HEK293 (cell line): ENCODE data around the gene DCUN1D3.

Source experiments
- CTCF ChIA-PET: fragments of 350-600 bp; formaldehyde crosslinking; extraction: SDS; loops from one replicate; lab custom pipeline; 2021; ENCODE audit warnings: antibody characterized with exemption; lab: Yijun Ruan, JAX
- POLR2A ChIA-PET: fragments of 300-600 bp; formaldehyde crosslinking; extraction: SDS; loops from one replicate; lab custom pipeline; 2020; ENCODE audit warnings: antibody characterized with exemption, inconsistent platforms; lab: Yijun Ruan, JAX
- H3K27ac ChIP-seq: fragments of 200-500 bp; sonication (Bioruptor generic); 2 replicates; pipeline ENCODE4 v1.5.1; 2014; ENCODE audit warnings: low read depth, low read length, control low read depth, inconsistent platforms; ENCODE audit errors: extremely low read depth
- H3K36me3 ChIP-seq, 2 experiments: fragments of 200-500 bp in 1 of 2; sonication (Bioruptor generic) in 1 of 2; 1 replicate in 1 of 2; 2 replicates in 1 of 2; pipeline ENCODE4 v1.5.1; 2014 to 2017; ENCODE audit warnings: inconsistent platforms in 2 of 2, low read length in 2 of 2; ENCODE audit not compliant: control insufficient read depth in 2 of 2, insufficient read depth in 1 of 2
- H3K4me1 ChIP-seq: fragments of 200-500 bp; sonication (Bioruptor generic); 2 replicates; pipeline ENCODE4 v1.5.1; 2014; ENCODE audit warnings: mild to moderate bottlenecking, low read length, inconsistent platforms; ENCODE audit not compliant: control insufficient read depth, insufficient read depth
- H3K4me3 ChIP-seq: 2 replicates; pipeline ENCODE4 v1.5.1; 2011; ENCODE audit warnings: low read depth, mild to moderate bottlenecking, control low read depth, low read length, moderate library complexity
- H3K9me3 ChIP-seq: fragments of 200-500 bp; sonication (Bioruptor generic); 2 replicates; pipeline ENCODE4 v1.5.1; 2014; ENCODE audit warnings: low read depth, low read length, inconsistent platforms; ENCODE audit not compliant: control insufficient read depth, insufficient read depth
- BCL11A ChIP-seq: fragments of 450-650 bp; formaldehyde crosslinking; IDR thresholded peaks from 2 replicates; pipeline ENCODE4 v1.5.1; 2016; ENCODE audit warnings: low read depth, missing biosample characterization, missing genetic modification characterization
- OSR2 ChIP-seq: fragments of 450-650 bp; formaldehyde crosslinking; IDR thresholded peaks from 2 replicates; pipeline ENCODE4 v1.5.1; 2016; ENCODE audit warnings: missing biosample characterization, missing genetic modification characterization
- PRDM1 ChIP-seq: fragments of 450-650 bp; formaldehyde crosslinking; IDR thresholded peaks from 2 replicates; pipeline ENCODE4; 2016; ENCODE audit warnings: missing biosample characterization, missing genetic modification characterization
- SP3 ChIP-seq: fragments of 450-650 bp; formaldehyde crosslinking; IDR thresholded peaks from 2 replicates; pipeline ENCODE4 v1.5.1; 2016; ENCODE audit warnings: missing biosample characterization, missing genetic modification characterization
- ZBTB11 ChIP-seq: fragments of 450-650 bp; formaldehyde crosslinking; conservative IDR thresholded peaks from 2 replicates; pipeline ENCODE4 v1.5.1; 2016; ENCODE audit warnings: low read depth, missing biosample characterization, missing genetic modification characterization
- ZBTB20 ChIP-seq: fragments of 450-650 bp; formaldehyde crosslinking; IDR thresholded peaks from 2 replicates; pipeline ENCODE4 v1.5.1; 2016; ENCODE audit warnings: missing biosample characterization, missing genetic modification characterization
- ZFP3 ChIP-seq: fragments of 450-650 bp; formaldehyde crosslinking; IDR thresholded peaks from 2 replicates; pipeline ENCODE4 v1.5.1; 2016; ENCODE audit warnings: low read depth, missing biosample characterization, missing genetic modification characterization
- ZNF214 ChIP-seq: fragments of 450-650 bp; formaldehyde crosslinking; IDR thresholded peaks from 2 replicates; pipeline ENCODE4 v1.5.1; 2017; ENCODE audit warnings: missing biosample characterization, mild to moderate bottlenecking, missing genetic modification characterization, borderline replicate concordance
- ZNF221 ChIP-seq: fragments of 450-650 bp; formaldehyde crosslinking; IDR thresholded peaks from 2 replicates; pipeline ENCODE4 v1.5.1; 2017; ENCODE audit warnings: missing biosample characterization, missing genetic modification characterization, borderline replicate concordance
- ZNF280D ChIP-seq: fragments of 450-650 bp; formaldehyde crosslinking; IDR thresholded peaks from 2 replicates; pipeline ENCODE4 v1.5.1; 2016; ENCODE audit warnings: missing biosample characterization, missing genetic modification characterization
- ZNF335 ChIP-seq: fragments of 450-650 bp; formaldehyde crosslinking; conservative IDR thresholded peaks from 2 replicates; pipeline ENCODE4 v1.5.1; 2016; ENCODE audit warnings: missing biosample characterization, missing genetic modification characterization
- ZNF391 ChIP-seq: fragments of 450-650 bp; formaldehyde crosslinking; IDR thresholded peaks from 2 replicates; pipeline ENCODE4 v1.5.1; 2016; ENCODE audit warnings: low read depth, missing biosample characterization, missing genetic modification characterization, borderline replicate concordance
- ZNF514 ChIP-seq: fragments of 450-650 bp; formaldehyde crosslinking; IDR thresholded peaks from 2 replicates; pipeline ENCODE4 v1.5.1; 2016; ENCODE audit warnings: missing biosample characterization, missing genetic modification characterization
- ZNF585B ChIP-seq: fragments of 450-650 bp; formaldehyde crosslinking; IDR thresholded peaks from 2 replicates; pipeline ENCODE4 v1.5.1; 2016; ENCODE audit warnings: missing biosample characterization, missing genetic modification characterization
- ZNF610 ChIP-seq: fragments of 450-650 bp; formaldehyde crosslinking; IDR thresholded peaks from 2 replicates; pipeline ENCODE4 v1.5.1; 2016; ENCODE audit warnings: missing biosample characterization, missing genetic modification characterization, borderline replicate concordance
- ZNF623 ChIP-seq: fragments of 450-650 bp; formaldehyde crosslinking; IDR thresholded peaks from 2 replicates; pipeline ENCODE4 v1.5.1; 2016; ENCODE audit warnings: missing biosample characterization, missing genetic modification characterization
- ZNF707 ChIP-seq: fragments of 450-650 bp; formaldehyde crosslinking; IDR thresholded peaks from 2 replicates; pipeline ENCODE4 v1.5.1; 2016; ENCODE audit warnings: missing biosample characterization, missing genetic modification characterization
- ZNF747 ChIP-seq: fragments of 450-650 bp; formaldehyde crosslinking; IDR thresholded peaks from 2 replicates; pipeline ENCODE4 v1.5.1; 2016; ENCODE audit warnings: missing biosample characterization, missing genetic modification characterization
- ZNF777 ChIP-seq: fragments of 450-650 bp; formaldehyde crosslinking; IDR thresholded peaks from 2 replicates; pipeline ENCODE4 v1.5.1; 2017; ENCODE audit warnings: missing biosample characterization, missing genetic modification characterization, borderline replicate concordance
- TF ChIP-seq, protein P1 (sequence below): fragments of 450-650 bp; formaldehyde crosslinking; conservative IDR thresholded peaks from 2 replicates; pipeline ENCODE4 v1.5.1; 2016; ENCODE audit warnings: low read depth, missing biosample characterization, missing genetic modification characterization
- TF ChIP-seq, protein P2 (sequence below): fragments of 450-650 bp; IDR thresholded peaks from 2 replicates; pipeline ENCODE4 v1.5.1; 2018; ENCODE audit warnings: missing biosample characterization, missing genetic modification characterization
- TF ChIP-seq, protein P3 (sequence below): fragments of 450-650 bp; formaldehyde crosslinking; IDR thresholded peaks from 2 replicates; pipeline ENCODE4 v1.5.1; 2016; ENCODE audit warnings: missing biosample characterization, missing genetic modification characterization

The DCUN1D3 gene

DNA sequence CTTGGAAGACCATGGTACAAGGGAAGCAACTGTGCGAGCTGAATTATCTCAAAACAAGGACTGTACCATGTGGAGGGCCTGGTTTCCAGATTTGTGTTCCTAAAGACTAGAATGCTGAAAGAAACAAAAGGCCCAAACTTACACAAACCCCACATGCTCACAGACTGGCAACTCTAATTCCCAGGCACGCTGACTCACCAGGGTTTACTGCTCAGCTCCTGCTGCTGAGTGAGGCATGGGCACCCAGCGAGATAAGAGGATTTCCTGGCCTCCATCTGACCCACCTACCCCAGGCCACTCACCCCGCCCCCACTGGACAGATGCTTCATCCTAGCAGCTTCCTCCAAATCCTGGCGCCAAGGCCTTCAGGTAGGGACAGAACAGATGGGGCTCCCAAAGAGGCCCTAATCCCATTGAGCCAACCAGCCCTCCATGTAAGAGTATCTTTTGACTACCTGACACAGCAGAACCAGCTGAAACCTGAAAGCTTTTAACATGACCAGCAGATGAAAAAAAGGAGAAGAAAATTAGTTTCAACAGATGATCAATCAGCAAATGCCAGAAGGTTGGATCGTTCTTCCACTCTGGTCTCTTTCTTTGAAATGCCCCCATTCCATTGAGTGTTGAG lies 33.9 kb downstream of the DCUN1D3 start:
- Histone ChIP-seq H3K4me3 (no peak overlapping the region), H3K4me1 (no peaks in the 10 kb centered on the region), H3K27ac (peak overlapping the region; percentile 67), H3K36me3 (peaks cover 0 to 9% of the 10 kb centered on the region in 2 experiments; a peak in 1 of 3 replicates), H3K9me3 (no peaks in the 10 kb centered on the region)
- ChIA-PET CTCF (interaction anchor here (0.6 to 1.7 kb wide), 6 partner anchors 9 to 218 kb away, joined by 3 to 7 read pairs (median 3); no protein-coding TSS in a partner anchor), POLR2A (interaction anchor here (0.9 to 2.4 kb wide), 3 partner anchors 34 to 60 kb away, joined by 3 to 6 read pairs (median 3); partner anchors contain the start of genes DCUN1D3, ERI2, LYRM1 and REXO5)
- TF ChIP-seq OSR2 = 0 out of 2 replicates have a peak, but pooled peaks have one; percentile 20
- TF ChIP-seq ZNF610 (tag by site-specific recombination) = no peak
- TF ChIP-seq ZNF623 = no peak
- TF ChIP-seq ZNF585B (tag by site-specific recombination) = no peak
- no peak for TF ChIP-seq ZNF214 (tag by site-specific recombination)
- no peak for TF ChIP-seq ZNF747 (tag by site-specific recombination)
- no peak for TF ChIP-seq BCL11A (tag by site-specific recombination)
- TF ChIP-seq SP3 (tag by site-specific recombination) = no peak
- no peak for TF ChIP-seq ZNF514 (tag by site-specific recombination)
- no peak for TF ChIP-seq ZNF335 (tag by site-specific recombination)
- TF ChIP-seq ZNF391 (tag by site-specific recombination) = no peak
- no peak for TF ChIP-seq ZNF777 (tag by site-specific recombination)
- TF ChIP-seq, protein P1, sequence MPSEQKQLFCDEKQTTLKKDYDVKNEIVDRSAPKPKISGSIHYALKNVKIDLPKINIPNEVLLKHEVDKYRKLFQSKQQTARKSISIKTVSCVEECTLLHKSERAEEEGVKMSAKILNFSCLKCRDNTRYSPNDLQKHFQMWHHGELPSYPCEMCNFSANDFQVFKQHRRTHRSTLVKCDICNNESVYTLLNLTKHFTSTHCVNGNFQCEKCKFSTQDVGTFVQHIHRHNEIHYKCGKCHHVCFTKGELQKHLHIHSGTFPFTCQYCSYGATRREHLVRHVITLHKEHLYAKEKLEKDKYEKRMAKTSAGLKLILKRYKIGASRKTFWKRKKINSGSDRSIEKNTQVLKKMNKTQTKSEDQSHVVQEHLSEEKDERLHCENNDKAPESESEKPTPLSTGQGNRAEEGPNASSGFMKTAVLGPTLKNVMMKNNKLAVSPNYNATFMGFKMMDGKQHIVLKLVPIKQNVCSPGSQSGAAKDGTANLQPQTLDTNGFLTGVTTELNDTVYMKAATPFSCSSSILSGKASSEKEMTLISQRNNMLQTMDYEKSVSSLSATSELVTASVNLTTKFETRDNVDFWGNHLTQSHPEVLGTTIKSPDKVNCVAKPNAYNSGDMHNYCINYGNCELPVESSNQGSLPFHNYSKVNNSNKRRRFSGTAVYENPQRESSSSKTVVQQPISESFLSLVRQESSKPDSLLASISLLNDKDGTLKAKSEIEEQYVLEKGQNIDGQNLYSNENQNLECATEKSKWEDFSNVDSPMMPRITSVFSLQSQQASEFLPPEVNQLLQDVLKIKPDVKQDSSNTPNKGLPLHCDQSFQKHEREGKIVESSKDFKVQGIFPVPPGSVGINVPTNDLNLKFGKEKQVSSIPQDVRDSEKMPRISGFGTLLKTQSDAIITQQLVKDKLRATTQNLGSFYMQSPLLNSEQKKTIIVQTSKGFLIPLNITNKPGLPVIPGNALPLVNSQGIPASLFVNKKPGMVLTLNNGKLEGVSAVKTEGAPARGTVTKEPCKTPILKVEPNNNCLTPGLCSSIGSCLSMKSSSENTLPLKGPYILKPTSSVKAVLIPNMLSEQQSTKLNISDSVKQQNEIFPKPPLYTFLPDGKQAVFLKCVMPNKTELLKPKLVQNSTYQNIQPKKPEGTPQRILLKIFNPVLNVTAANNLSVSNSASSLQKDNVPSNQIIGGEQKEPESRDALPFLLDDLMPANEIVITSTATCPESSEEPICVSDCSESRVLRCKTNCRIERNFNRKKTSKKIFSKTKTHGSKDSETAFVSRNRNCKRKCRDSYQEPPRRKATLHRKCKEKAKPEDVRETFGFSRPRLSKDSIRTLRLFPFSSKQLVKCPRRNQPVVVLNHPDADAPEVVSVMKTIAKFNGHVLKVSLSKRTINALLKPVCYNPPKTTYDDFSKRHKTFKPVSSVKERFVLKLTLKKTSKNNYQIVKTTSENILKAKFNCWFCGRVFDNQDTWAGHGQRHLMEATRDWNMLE (tag by site-specific recombination) = peak; percentile 45
- no peak for TF ChIP-seq ZFP3
- TF ChIP-seq, protein P2, sequence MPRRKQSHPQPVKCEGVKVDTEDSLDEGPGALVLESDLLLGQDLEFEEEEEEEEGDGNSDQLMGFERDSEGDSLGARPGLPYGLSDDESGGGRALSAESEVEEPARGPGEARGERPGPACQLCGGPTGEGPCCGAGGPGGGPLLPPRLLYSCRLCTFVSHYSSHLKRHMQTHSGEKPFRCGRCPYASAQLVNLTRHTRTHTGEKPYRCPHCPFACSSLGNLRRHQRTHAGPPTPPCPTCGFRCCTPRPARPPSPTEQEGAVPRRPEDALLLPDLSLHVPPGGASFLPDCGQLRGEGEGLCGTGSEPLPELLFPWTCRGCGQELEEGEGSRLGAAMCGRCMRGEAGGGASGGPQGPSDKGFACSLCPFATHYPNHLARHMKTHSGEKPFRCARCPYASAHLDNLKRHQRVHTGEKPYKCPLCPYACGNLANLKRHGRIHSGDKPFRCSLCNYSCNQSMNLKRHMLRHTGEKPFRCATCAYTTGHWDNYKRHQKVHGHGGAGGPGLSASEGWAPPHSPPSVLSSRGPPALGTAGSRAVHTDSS (tag by site-specific recombination) = no peak
- no peak for TF ChIP-seq ZNF221 (tag by site-specific recombination)
- no peak for TF ChIP-seq ZNF707
- no peak for TF ChIP-seq ZBTB20 (tag by site-specific recombination)
- TF ChIP-seq ZBTB11 (tag by site-specific recombination) = no peak
- TF ChIP-seq ZNF280D (tag by site-specific recombination) = no peak
- TF ChIP-seq, protein P3, sequence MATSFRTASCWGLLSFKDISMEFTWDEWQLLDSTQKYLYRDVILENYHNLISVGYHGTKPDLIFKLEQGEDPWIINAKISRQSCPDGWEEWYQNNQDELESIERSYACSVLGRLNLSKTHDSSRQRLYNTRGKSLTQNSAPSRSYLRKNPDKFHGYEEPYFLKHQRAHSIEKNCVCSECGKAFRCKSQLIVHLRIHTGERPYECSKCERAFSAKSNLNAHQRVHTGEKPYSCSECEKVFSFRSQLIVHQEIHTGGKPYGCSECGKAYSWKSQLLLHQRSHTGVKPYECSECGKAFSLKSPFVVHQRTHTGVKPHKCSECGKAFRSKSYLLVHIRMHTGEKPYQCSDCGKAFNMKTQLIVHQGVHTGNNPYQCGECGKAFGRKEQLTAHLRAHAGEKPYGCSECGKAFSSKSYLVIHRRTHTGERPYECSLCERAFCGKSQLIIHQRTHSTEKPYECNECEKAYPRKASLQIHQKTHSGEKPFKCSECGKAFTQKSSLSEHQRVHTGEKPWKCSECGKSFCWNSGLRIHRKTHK (tag by site-specific recombination) = no peak
- TF ChIP-seq PRDM1 = no peak
